Pancreas (tissue), 10 donors: ENCODE measurements around the gene IRAK2. TPM values are rescaled to one million over a fixed set of nuclear protein-coding genes. Genes with fewer than 3 reads are reported as not detected.

ENCODE experiments used
- ATAC-seq, 4 donors: fragments of 200-7000 bp; cut with Tn5 transposase; one replicate each; pipeline versions ENCODE4 v1.8.0 to v1.9.1; 2020; ENCODE audit warnings: mild to moderate bottlenecking in 4 of 4, moderate library complexity in 4 of 4
- DNase-seq, 6 donors: peaks; one replicate each; pipeline ENCODE4 v3.0.0-alpha.2; 2020
- FAIRE-seq: peaks from 2 replicates; lab custom pipeline; 2012; peaks lifted over from hg19 to GRCh38; lab: Jason Lieb, UNC
- H3K27ac ChIP-seq, 4 donors: fragments of 200-600 bp; sonication (generic); 1 replicate in 3 of 4; 2 replicates in 1 of 4; pipeline versions ENCODE4 v1.5.0 to v1.8.0; 2020
- H3K27me3 ChIP-seq, 4 donors: fragments of 200-600 bp; one replicate each; pipeline ENCODE4 v1.8.0; 2021
- H3K36me3 ChIP-seq, 3 donors: fragments of 200-600 bp; sonication (generic) in 1 of 3; one replicate each; pipeline versions ENCODE4 v1.5.0 to v1.8.0; 2020 to 2021
- H3K4me1 ChIP-seq, 3 donors: fragments of 200-600 bp; one replicate each; pipeline ENCODE4 v1.8.0; 2021
- H3K4me3 ChIP-seq, 4 donors: fragments of 200-600 bp; sonication (generic) in 2 of 4; one replicate each; pipeline versions ENCODE4 v1.5.0 to v1.8.0; 2020 to 2021
- H3K9me3 ChIP-seq, 4 donors: fragments of 200-600 bp; one replicate each; pipeline ENCODE4 v1.8.0; 2021
- CTCF ChIP-seq, 4 donors: fragments of 200-600 bp; sonication (generic) in 3 of 4; IDR thresholded peaks; one replicate each; pipeline versions ENCODE4 v1.5.0 to v1.8.0; 2021; ENCODE audit warnings: antibody characterized with exemption in 4 of 4
- WGBS, 2 donors: extraction: QIAGEN DNeasy Blood & Tissue Kit; methylation state at CpG; one replicate each; pipeline ENCODE4 v1.1.7; 2013; 5-methylcytosine and 5-hydroxymethylcytosine counted together
- intact Hi-C, 3 donors: fragments of 100-400 bp; cut with DNase I; formaldehyde crosslinking; loops; one replicate each; pipeline versions ENCODE4 v1.11.1 to v1.14.2; 2022
- polyA plus RNA-seq, 2 donors: library from polyadenylated mRNA; stranded (reverse); fragments of 200-250 nt; gene quantifications; one replicate each; pipeline ENCODE4 v1.2.3, GENCODE V29; 2013
- total RNA-seq, 6 donors: library from RNA; stranded (reverse); fragmentation: NEBNext Ultra II Directional in 4 of 6; extraction: Animal tissue kit (Norgen Biotek cat#: 25700) in 4 of 6; gene quantifications; one replicate each; pipeline versions ENCODE4 v1.2.1 to v1.2.4, GENCODE V29; 2021 to 2023
- donor health status: healthy with polysubstance abuse.
- donor health status: DM: no; HTN: no; CAD: no; lungs with moderate emphysema.
- donor health status: DM: no; HTN: no; CAD: no.
- donor health status: control.
- donor health status: control.
- donor health status: Bipolar disorder and iron deficiency.
- donor health status: DM: yes; HTN: yes; CAD: no.
- donor health status: DM: no; HTN: no; CAD: no.
- donor health status: DM: no; HTN: no; CAD: no.
- donor health status: DM: yes; HTN: yes; CAD: no.

The IRAK2 gene
- total and polyA plus RNA-seq, 8 donors = 0.74 to 5.4 (median 1.2) TPM

GRCh38 chr3:10149226-10149625, 15.5 kb upstream of the IRAK2 start:
- H3K36me3 ChIP-seq = peaks cover 0 to 31% (median 18%) of the 10 kb centered on the region in 3 donors

GRCh38 chr3:10150987-10151386, 13.7 kb upstream of the IRAK2 start:
- no peak for FAIRE-seq
- H3K4me1 ChIP-seq = no peaks in the 10 kb centered on the region
- H3K27me3 ChIP-seq = no peaks in the 10 kb centered on the region
- no peak overlapping the region for H3K27ac ChIP-seq
- no peak for TF ChIP-seq CTCF (IDR thresholded peaks at IDR 0.05)
- 73 to 87% methylated on average over 6 of the region's 6 CpGs for WGBS, 2 donors
- no peak for DNase-seq
- peaks cover 0 to 31% (median 18%) of the 10 kb centered on the region in 3 donors for H3K36me3 ChIP-seq
- ATAC-seq = no peak
- H3K4me3 ChIP-seq = no peak overlapping the region
- H3K9me3 ChIP-seq = no peaks in the 10 kb centered on the region
- intact Hi-C loops = no loop called here

More at GRCh38 chr3:10149226-10149625, 15.5 kb upstream of the IRAK2 start:
- DNase-seq (no peak), ATAC-seq (peak in 2 of 4 donors; percentile 38 to 64), FAIRE-seq (no peak)
- Histone ChIP-seq H3K27me3 (no peaks in the 10 kb centered on the region), H3K9me3 (no peaks in the 10 kb centered on the region), H3K4me1 (peaks cover 0 to 5% (median 4%) of the 10 kb centered on the region in 3 donors), H3K27ac (no peak overlapping the region), H3K4me3 (no peak overlapping the region)
- TF ChIP-seq CTCF (IDR thresholded peaks at IDR 0.05) = no peak
- intact Hi-C loops = no loop called here
- WGBS, 2 donors = 94% methylated on average over 8 of the region's 8 CpGs

- no peak for ATAC-seq
- TF ChIP-seq CTCF (IDR thresholded peaks at IDR 0.05) = no peak
- intact Hi-C loops = no loop called here
- no peak for FAIRE-seq
- Histone ChIP-seq H3K4me1 (no peaks in the 10 kb centered on the region), H3K36me3 (peaks cover 0 to 23% (median 18%) of the 10 kb centered on the region in 3 donors), H3K27ac (no peak overlapping the region), H3K27me3 (no peaks in the 10 kb centered on the region), H3K4me3 (no peak overlapping the region), H3K9me3 (no peaks in the 10 kb centered on the region)
- DNase-seq = no peak
- WGBS, 2 donors = 92 to 95% methylated on average over 14 of the region's 14 CpGs
Measured at GRCh38 chr3:10154335-10155122, 10.2 kb upstream of the IRAK2 start.

GRCh38 chr3:10155123-10155472, 9.6 kb upstream of the IRAK2 start:
- no peaks in the 10 kb centered on the region for H3K9me3 ChIP-seq
- peaks cover 0 to 18% (median 17%) of the 10 kb centered on the region in 3 donors for H3K36me3 ChIP-seq
- intact Hi-C loops = no loop called here
- FAIRE-seq = no peak
- no peak for DNase-seq
- H3K4me1 ChIP-seq = no peaks in the 10 kb centered on the region
- no peak for ATAC-seq
- 94 to 95% methylated on average over 4 of the region's 4 CpGs for WGBS, 2 donors
- no peaks in the 10 kb centered on the region for H3K27me3 ChIP-seq
- no peak overlapping the region for H3K4me3 ChIP-seq
- TF ChIP-seq CTCF (IDR thresholded peaks at IDR 0.05) = no peak
- no peak overlapping the region for H3K27ac ChIP-seq

GRCh38 chr3:10155658-10156057, 9.1 kb upstream of the IRAK2 start:
- no peak for ATAC-seq
- no peak for TF ChIP-seq CTCF (IDR thresholded peaks at IDR 0.05)
- Histone ChIP-seq H3K36me3 (peaks cover 0 to 14% (median 12%) of the 10 kb centered on the region in 3 donors), H3K4me1 (no peaks in the 10 kb centered on the region), H3K27ac (no peak overlapping the region), H3K27me3 (no peaks in the 10 kb centered on the region), H3K9me3 (no peaks in the 10 kb centered on the region), H3K4me3 (no peak overlapping the region)
- 93 to 94% methylated on average over 4 of the region's 4 CpGs for WGBS, 2 donors
- no peak for FAIRE-seq
- intact Hi-C loops = no loop called here
- DNase-seq = no peak
